ENCODE results near the gene SEMA6B. TPM values are rescaled to one million over a fixed set of nuclear protein-coding genes. Genes with fewer than 3 reads are reported as not detected.

SEMA6B gene
- total RNA-seq, 4 donors from 2014 or later, result 3.7 to 22.5 (median 14.2) TPM

DNA sequence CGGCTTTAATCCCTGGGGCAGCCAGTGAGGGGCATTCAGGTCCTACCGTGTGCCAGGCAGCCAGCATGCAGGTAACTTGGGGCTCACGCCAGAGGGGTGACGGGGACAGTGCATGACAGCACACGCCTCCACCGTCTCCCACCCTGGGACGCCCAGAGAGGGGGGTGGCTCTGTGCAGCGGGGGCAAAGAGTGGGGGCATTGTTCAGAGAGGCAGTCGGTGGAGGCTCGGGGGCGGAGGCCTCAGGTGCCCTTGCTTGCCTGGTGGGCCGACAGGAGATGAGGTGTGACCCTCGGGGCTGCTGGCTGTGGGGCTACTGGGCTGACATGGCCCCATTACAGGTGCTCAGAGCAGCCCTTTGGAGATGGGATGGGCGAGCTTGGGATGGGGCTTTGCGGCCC, 59.6 kb downstream of the SEMA6B start:
- intact Hi-C loops (cut with DNase I), result no loop called here
- peaks cover 62 to 99% (median 95%) of the 10 kb centered on the region in 4 donors for H3K36me3 ChIP-seq
- WGBS, result 87% methylated on average over 13 of the region's 15 CpGs
- no peak overlapping the region for H3K4me3 ChIP-seq
- H3K27ac ChIP-seq (replicated peaks in 1 of 4), result no peak overlapping the region
- H3K27me3 ChIP-seq, result no peaks in the 10 kb centered on the region
- no peak for TF ChIP-seq CTCF (IDR thresholded peaks at IDR 0.05)
- TF ChIP-seq POLR2A (IDR thresholded peaks at IDR 0.05; ENCODE audit: low read depth), result no peak
- no peak for TF ChIP-seq EP300 (IDR thresholded peaks at IDR 0.05)
- no peak for TF ChIP-seq POLR2AphosphoS5 (IDR thresholded peaks at IDR 0.05)
- DNase-seq (ENCODE audit: extremely low spot score), result no peak
- peaks cover 0 to 32% (median 21%) of the 10 kb centered on the region in 4 donors for H3K4me1 ChIP-seq
- no peaks in the 10 kb centered on the region for H3K9me3 ChIP-seq

- peaks cover 62 to 99% (median 95%) of the 10 kb centered on the region in 4 donors for H3K36me3 ChIP-seq
- no peak for TF ChIP-seq CTCF (IDR thresholded peaks at IDR 0.05)
- no peak for TF ChIP-seq POLR2AphosphoS5 (IDR thresholded peaks at IDR 0.05)
- TF ChIP-seq EP300 (IDR thresholded peaks at IDR 0.05), result no peak
- TF ChIP-seq POLR2A (IDR thresholded peaks at IDR 0.05; ENCODE audit: low read depth), result no peak
- no peaks in the 10 kb centered on the region for H3K27me3 ChIP-seq
- intact Hi-C loops (cut with DNase I), result no loop called here
- no peaks in the 10 kb centered on the region for H3K9me3 ChIP-seq
- no peak overlapping the region for H3K4me3 ChIP-seq
- WGBS, result 96% methylated on average over 23 of the region's 23 CpGs
- no peak overlapping the region for H3K27ac ChIP-seq (replicated peaks in 1 of 4)
- DNase-seq (ENCODE audit: extremely low spot score), result no peak
- peaks cover 0 to 28% (median 20%) of the 10 kb centered on the region in 4 donors for H3K4me1 ChIP-seq
These were observed 60.2 kb downstream of the SEMA6B start for GRCh38 chr19:4499318-4499717.

- TF ChIP-seq POLR2A (IDR thresholded peaks at IDR 0.05; ENCODE audit: low read depth) (no peak), POLR2AphosphoS5 (IDR thresholded peaks at IDR 0.05) (no peak), CTCF (IDR thresholded peaks at IDR 0.05) (no peak), EP300 (IDR thresholded peaks at IDR 0.05) (no peak)
- intact Hi-C loops (cut with DNase I), result no loop called here
- Histone ChIP-seq H3K36me3 (peaks cover 63 to 99% (median 95%) of the 10 kb centered on the region in 4 donors), H3K4me1 (peaks cover 0 to 22% (median 18%) of the 10 kb centered on the region in 4 donors), H3K9me3 (no peaks in the 10 kb centered on the region), H3K27ac (replicated peaks in 1 of 4) (no peak overlapping the region), H3K4me3 (no peak overlapping the region), H3K27me3 (no peaks in the 10 kb centered on the region)
- DNase-seq (ENCODE audit: extremely low spot score), result no peak
- WGBS, result 86% methylated on average over 7 of the region's 12 CpGs
These were observed 60.8 kb downstream of the SEMA6B start for GRCh38 chr19:4498694-4499093.

DNA sequence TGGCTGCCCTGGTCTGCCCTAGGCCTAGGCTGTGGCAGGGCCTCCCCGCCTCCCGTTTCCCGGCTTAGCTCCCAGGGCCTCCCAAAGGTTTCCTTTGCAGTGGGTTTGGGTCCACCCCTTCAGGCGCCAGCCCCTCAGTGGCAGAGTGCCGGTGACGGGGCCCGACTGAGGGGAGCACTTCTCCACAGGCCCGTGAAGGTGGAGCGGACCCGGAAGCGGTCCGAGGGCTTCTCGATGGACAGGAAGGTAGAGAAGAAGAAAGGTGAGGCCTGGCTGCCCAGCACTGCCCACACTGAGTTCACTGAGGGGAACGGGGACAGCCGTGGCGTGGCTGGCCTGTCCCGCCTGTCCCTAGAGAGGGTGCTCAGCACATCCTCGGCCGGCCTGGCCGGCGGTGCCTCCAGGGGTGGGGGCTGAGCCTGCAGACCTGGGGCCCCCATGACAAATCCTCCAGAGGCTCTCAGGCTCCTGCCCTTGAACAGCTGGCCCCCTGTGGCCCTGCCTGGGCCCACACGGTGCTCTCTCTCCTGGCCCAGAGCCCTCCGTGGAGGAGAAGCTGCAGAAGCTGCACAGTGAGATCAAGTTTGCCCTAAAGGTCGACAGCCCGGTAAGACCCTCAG, 61.6 kb downstream of the SEMA6B start:
- Histone ChIP-seq H3K4me3 (no peak overlapping the region), H3K36me3 (peaks cover 61 to 98% (median 94%) of the 10 kb centered on the region in 4 donors), H3K27me3 (no peaks in the 10 kb centered on the region), H3K9me3 (no peaks in the 10 kb centered on the region), H3K27ac (replicated peaks in 1 of 4) (no peak overlapping the region), H3K4me1 (peaks cover 0 to 13% (median 10%) of the 10 kb centered on the region in 4 donors)
- no peak for TF ChIP-seq CTCF (IDR thresholded peaks at IDR 0.05)
- no peak for TF ChIP-seq POLR2AphosphoS5 (IDR thresholded peaks at IDR 0.05)
- no peak for TF ChIP-seq EP300 (IDR thresholded peaks at IDR 0.05)
- TF ChIP-seq POLR2A (IDR thresholded peaks at IDR 0.05; ENCODE audit: low read depth), result no peak
- intact Hi-C loops (cut with DNase I), result no loop called here
- WGBS, result 92% methylated on average over 16 of the region's 25 CpGs
- DNase-seq (ENCODE audit: extremely low spot score), result no peak

DNA sequence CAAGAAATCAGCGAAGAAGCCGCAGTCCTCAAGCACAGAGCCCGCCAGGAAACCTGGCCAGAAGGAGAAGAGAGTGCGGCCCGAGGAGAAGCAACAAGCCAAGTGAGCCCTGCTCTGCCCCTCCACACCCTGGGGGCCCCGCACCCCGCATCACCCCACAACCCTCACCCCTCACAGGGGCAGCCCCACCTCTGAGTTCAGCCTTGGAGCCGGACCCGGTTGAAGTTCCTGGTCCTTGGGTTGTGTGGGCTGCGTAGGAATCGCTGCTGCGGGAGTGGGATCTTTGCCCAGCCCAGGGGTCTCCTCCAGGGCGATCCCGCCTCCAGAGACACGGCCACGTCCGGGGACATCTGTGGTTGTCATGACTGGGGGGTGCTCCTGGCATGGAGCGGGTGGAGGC, 63.2 kb downstream of the SEMA6B start:
- H3K9me3 ChIP-seq, result no peaks in the 10 kb centered on the region
- TF ChIP-seq POLR2AphosphoS5 (IDR thresholded peaks at IDR 0.05) (no peak), POLR2A (IDR thresholded peaks at IDR 0.05; ENCODE audit: low read depth) (no peak), CTCF (IDR thresholded peaks at IDR 0.05) (no peak), EP300 (IDR thresholded peaks at IDR 0.05) (no peak)
- H3K4me1 ChIP-seq, result no peaks in the 10 kb centered on the region
- no peak for DNase-seq (ENCODE audit: extremely low spot score)
- no peak overlapping the region for H3K4me3 ChIP-seq
- no CpG with 5 or more reads among the region's 18 CpGs for WGBS
- peaks cover 63 to 91% (median 90%) of the 10 kb centered on the region in 4 donors for H3K36me3 ChIP-seq
- intact Hi-C loops (cut with DNase I), result no loop called here
- no peak overlapping the region for H3K27ac ChIP-seq (replicated peaks in 1 of 4)
- H3K27me3 ChIP-seq, result no peaks in the 10 kb centered on the region

Data from esophagus muscularis mucosa (tissue), 4 donors.